IPS-NIHi7 (cell line): ENCODE data around the gene G6PC2.
"Not testable (repeated sequence)": the region's sequence is repeated elsewhere in the genome, so short reads cannot be mapped to it uniquely, and the experiment has no call there.

Experiments
- DNase-seq: peaks from one replicate; pipeline ENCODE4 v3.0.0; 2012; ENCODE audit warnings: mixed read lengths; ENCODE audit errors: extremely low spot score

Gene G6PC2

GRCh38 chr2:168901003-168901402 is at the start of gene G6PC2:
Gene G6PC2, plus strand, starts transcription at chr2:168901291. Its CDS starts 41 bp downstream, at chr2:168901332.
- no peak for DNase-seq

- no peak for DNase-seq
These were observed 49.3 kb upstream of the G6PC2 start for GRCh38 chr2:168851674-168852320.

GRCh38 chr2:168852481-168852880 is 48.6 kb upstream of the G6PC2 start:
- DNase-seq = no peak

- DNase-seq = no peak
These were observed 47.6 kb upstream of the G6PC2 start for GRCh38 chr2:168853471-168853870.

GRCh38 chr2:168854651-168855050 is 46.4 kb upstream of the G6PC2 start:
- DNase-seq = no peak

- no peak for DNase-seq
These were observed 45.5 kb upstream of the G6PC2 start for GRCh38 chr2:168855601-168856000.

GRCh38 chr2:168858146-168858545 is 42.9 kb upstream of the G6PC2 start:
- DNase-seq = no peak

- DNase-seq = not testable (repeated sequence)
These were observed 33.9 kb upstream of the G6PC2 start for GRCh38 chr2:168867164-168867563.

- not testable (repeated sequence) for DNase-seq
These were observed 30.7 kb upstream of the G6PC2 start for GRCh38 chr2:168870369-168870768.

GRCh38 chr2:168870824-168871223 is 30.3 kb upstream of the G6PC2 start:
- not testable (repeated sequence) for DNase-seq

GRCh38 chr2:168874368-168875054 is 26.6 kb upstream of the G6PC2 start:
- no peak for DNase-seq

GRCh38 chr2:168882163-168882562 is 18.9 kb upstream of the G6PC2 start:
- not testable (repeated sequence) for DNase-seq

GRCh38 chr2:168884975-168885374 is 16.1 kb upstream of the G6PC2 start:
- DNase-seq = no peak

GRCh38 chr2:168889635-168890005 is 11.5 kb upstream of the G6PC2 start:
- no peak for DNase-seq

GRCh38 chr2:168890006-168890782 is 10.9 kb upstream of the G6PC2 start, which contains the start of gene SPC25:
Gene SPC25, minus strand, starts transcription at chr2:168890430. Its CDS starts 911 bp downstream, at chr2:168889519.
- peak; percentile 97 for DNase-seq

GRCh38 chr2:168892327-168892726 is 8.8 kb upstream of the G6PC2 start:
- no peak for DNase-seq

- DNase-seq = no peak
These were observed 7.0 kb upstream of the G6PC2 start for GRCh38 chr2:168894101-168894500.

GRCh38 chr2:168894720-168895119 is 6.4 kb upstream of the G6PC2 start:
- no peak for DNase-seq

- no peak for DNase-seq
These were observed 5.3 kb upstream of the G6PC2 start for GRCh38 chr2:168895771-168896170.

GRCh38 chr2:168896783-168897182 is 4.3 kb upstream of the G6PC2 start:
- DNase-seq = no peak

GRCh38 chr2:168897449-168897848 is 3.6 kb upstream of the G6PC2 start:
- no peak for DNase-seq

- DNase-seq = no peak
These were observed 2.8 kb downstream of the G6PC2 start for GRCh38 chr2:168903888-168904287.

GRCh38 chr2:168904358-168904757 is 3.3 kb downstream of the G6PC2 start:
- no peak for DNase-seq
